ENCODE data around the gene GNL1.
"Not testable (repeated sequence)": the region's sequence is repeated elsewhere in the genome, so short reads cannot be mapped to it uniquely, and the experiment has no call there.

The GNL1 gene

GRCh38 chr6:30529349-30529875, 26.9 kb downstream of the GNL1 start:
- DNase-seq (ENCODE audit: low spot score): not testable (repeated sequence)

- DNase-seq (ENCODE audit: low spot score): not testable (repeated sequence)
These were observed 29.8 kb downstream of the GNL1 start for GRCh38 chr6:30526444-30526843.

- peak; percentile 43 for DNase-seq (ENCODE audit: low spot score)
These were observed 34.3 kb downstream of the GNL1 start for GRCh38 chr6:30521952-30522351.

GRCh38 chr6:30521082-30521481, 35.2 kb downstream of the GNL1 start:
- DNase-seq (ENCODE audit: low spot score): peak; percentile 67

- DNase-seq (ENCODE audit: low spot score): no peak
These were observed 35.8 kb downstream of the GNL1 start for GRCh38 chr6:30520522-30520921.

- not testable (repeated sequence) for DNase-seq (ENCODE audit: low spot score)
These were observed 37.7 kb downstream of the GNL1 start for GRCh38 chr6:30518505-30519145.

- not testable (repeated sequence) for DNase-seq (ENCODE audit: low spot score)
These were observed 38.4 kb downstream of the GNL1 start for GRCh38 chr6:30517767-30518504.

GRCh38 chr6:30516754-30517076, 39.6 kb downstream of the GNL1 start:
- not testable (repeated sequence) for DNase-seq (ENCODE audit: low spot score)

GRCh38 chr6:30515944-30516753, 40.1 kb downstream of the GNL1 start:
- peak; percentile 96 for DNase-seq (ENCODE audit: low spot score)

GRCh38 chr6:30515106-30515505, 41.2 kb downstream of the GNL1 start:
- DNase-seq (ENCODE audit: low spot score): no peak

GRCh38 chr6:30513451-30513850, 42.8 kb downstream of the GNL1 start:
- DNase-seq (ENCODE audit: low spot score): no peak

GRCh38 chr6:30511169-30511546, 45.1 kb downstream of the GNL1 start:
- DNase-seq (ENCODE audit: low spot score): no peak

- DNase-seq (ENCODE audit: low spot score): no peak
These were observed 45.7 kb downstream of the GNL1 start for GRCh38 chr6:30510419-30511168.

- peak; percentile 48 for DNase-seq (ENCODE audit: low spot score)
These were observed 47.2 kb downstream of the GNL1 start for GRCh38 chr6:30508890-30509736.

- no peak for DNase-seq (ENCODE audit: low spot score)
These were observed 48.2 kb downstream of the GNL1 start for GRCh38 chr6:30507849-30508827.

- DNase-seq (ENCODE audit: low spot score): peak; percentile 59
These were observed 55.6 kb downstream of the GNL1 start for GRCh38 chr6:30500421-30501355.

- not testable (repeated sequence) for DNase-seq (ENCODE audit: low spot score)
These were observed 57.6 kb downstream of the GNL1 start for GRCh38 chr6:30498705-30499104.

GRCh38 chr6:30497714-30498113, 58.6 kb downstream of the GNL1 start:
- no peak for DNase-seq (ENCODE audit: low spot score)

- not testable (repeated sequence) for DNase-seq (ENCODE audit: low spot score)
These were observed 59.1 kb downstream of the GNL1 start for GRCh38 chr6:30497261-30497599.
